Lung (tissue), 12 donors: ENCODE data around the gene CTU2. TPM values are rescaled to one million over a fixed set of nuclear protein-coding genes. Genes with fewer than 3 reads are reported as not detected.

Source experiments
- ATAC-seq: fragments of 200-7000 bp; cut with Tn5 transposase; one replicate; pipeline ENCODE4 v1.9.1; 2020; ENCODE audit warnings: moderate number of reproducible peaks; ENCODE audit not compliant: insufficient read depth, low FRiP score
- DNase-seq, 3 donors: peaks; one replicate each; pipeline ENCODE4 v3.0.0-alpha.2; 2013 to 2017
- H3K27ac ChIP-seq, 2 donors: one replicate each; pipeline ENCODE4 v1.5.1; 2013; ENCODE audit warnings: mild to moderate bottlenecking in 2 of 2, moderate library complexity in 2 of 2, control low read depth in 1 of 2, inconsistent platforms in 1 of 2, low read depth in 1 of 2, low read length in 1 of 2
- H3K27me3 ChIP-seq, 3 donors: one replicate each; pipeline ENCODE4 v1.5.1; 2013; ENCODE audit warnings: low read length in 2 of 3; ENCODE audit not compliant: control insufficient read depth in 3 of 3, insufficient read depth in 3 of 3
- H3K36me3 ChIP-seq, 4 donors: one replicate each; pipeline ENCODE4 v1.5.1; 2013; ENCODE audit warnings: low read length in 4 of 4, mild to moderate bottlenecking in 1 of 4, moderate library complexity in 1 of 4; ENCODE audit not compliant: control insufficient read depth in 4 of 4, insufficient read depth in 4 of 4
- H3K4me1 ChIP-seq, 5 donors: one replicate each; pipeline ENCODE4 v1.5.1; 2013; ENCODE audit warnings: low read length in 5 of 5, mild to moderate bottlenecking in 2 of 5, moderate library complexity in 1 of 5; ENCODE audit not compliant: control insufficient read depth in 5 of 5, insufficient read depth in 5 of 5
- H3K4me3 ChIP-seq: one replicate; pipeline ENCODE4 v1.5.1; 2013; ENCODE audit warnings: mild to moderate bottlenecking, control low read depth, moderate library complexity
- H3K9ac ChIP-seq, 2 donors: one replicate each; pipeline ENCODE4 v1.5.1; 2013; ENCODE audit warnings: low read length in 2 of 2, control low read depth in 1 of 2; ENCODE audit not compliant: insufficient read depth in 1 of 2
- H3K9me3 ChIP-seq, 4 donors: one replicate each; pipeline ENCODE4 v1.5.1; 2013; ENCODE audit warnings: low read length in 3 of 4, mild to moderate bottlenecking in 1 of 4, moderate library complexity in 1 of 4; ENCODE audit not compliant: control insufficient read depth in 4 of 4, insufficient read depth in 3 of 4
- WGBS, 2 donors: extraction: QIAGEN DNeasy Blood & Tissue Kit; methylation state at CpG; one replicate each; pipeline ENCODE4 v1.1.7; 2013; 5-methylcytosine and 5-hydroxymethylcytosine counted together
- polyA plus RNA-seq, 2 donors: library from polyadenylated mRNA; stranded (reverse); fragments of 200-250 nt; gene quantifications; one replicate each; pipeline ENCODE4 v1.2.1, GENCODE V29; 2013
- total RNA-seq, 2 donors: library from RNA; depleted of rRNA in 1 of 2; stranded (reverse); fragments of >200 nt in 1 of 2; gene quantifications; one replicate each; pipeline ENCODE4 v1.2.1, GENCODE V29; 2014 to 2021
- TF ChIP-seq, protein P1 (sequence below): IDR thresholded peaks from 2 replicates; pipeline ENCODE4 v1.5.1; 2012; ENCODE audit warnings: mild to moderate bottlenecking; ENCODE audit errors: control extremely low read depth, extremely low read depth
- donor health status: control.
- donor health status: control.
- donor health status: Bipolar disorder and iron deficiency.
- donor health status: healthy.
- donor health status: DM: yes; HTN: yes; CAD: no.

CTU2 gene
- total and polyA plus RNA-seq, 4 donors: 5.7 to 23.4 (median 18.3) TPM

DNA sequence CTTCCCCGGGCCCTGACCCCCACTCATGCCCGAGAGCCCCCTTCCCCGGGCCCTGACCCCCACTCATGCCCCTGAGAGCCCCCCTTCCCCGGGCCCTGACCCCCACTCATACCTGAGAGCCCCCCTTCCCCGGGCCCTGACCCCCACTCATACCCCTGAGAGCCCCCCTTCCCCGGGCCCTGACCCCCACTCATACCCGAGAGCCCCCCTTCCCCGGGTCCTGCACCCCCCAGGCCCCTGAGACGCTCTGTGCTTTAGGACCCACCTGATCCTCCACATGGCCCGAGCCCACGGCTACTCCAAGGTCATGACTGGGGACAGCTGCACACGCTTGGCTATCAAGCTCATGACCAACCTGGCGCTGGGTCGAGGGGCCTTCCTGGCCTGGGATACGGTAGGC is 6.8 kb downstream of the CTU2 start:
- no peak overlapping the region for H3K4me3 ChIP-seq
- 91 to 94% methylated on average over 11 to 15 of the region's 15 CpGs for WGBS, 2 donors
- no peak overlapping the region for H3K27ac ChIP-seq
- H3K27me3 ChIP-seq: no peaks in the 10 kb centered on the region
- H3K9me3 ChIP-seq: peaks cover 0 to 2% (median 0%) of the 10 kb centered on the region in 4 donors
- peaks cover 0 to 2% (median 0%) of the 10 kb centered on the region in 5 donors for H3K4me1 ChIP-seq
- ATAC-seq (no peak), DNase-seq (no peak)
- TF ChIP-seq, protein P1, sequence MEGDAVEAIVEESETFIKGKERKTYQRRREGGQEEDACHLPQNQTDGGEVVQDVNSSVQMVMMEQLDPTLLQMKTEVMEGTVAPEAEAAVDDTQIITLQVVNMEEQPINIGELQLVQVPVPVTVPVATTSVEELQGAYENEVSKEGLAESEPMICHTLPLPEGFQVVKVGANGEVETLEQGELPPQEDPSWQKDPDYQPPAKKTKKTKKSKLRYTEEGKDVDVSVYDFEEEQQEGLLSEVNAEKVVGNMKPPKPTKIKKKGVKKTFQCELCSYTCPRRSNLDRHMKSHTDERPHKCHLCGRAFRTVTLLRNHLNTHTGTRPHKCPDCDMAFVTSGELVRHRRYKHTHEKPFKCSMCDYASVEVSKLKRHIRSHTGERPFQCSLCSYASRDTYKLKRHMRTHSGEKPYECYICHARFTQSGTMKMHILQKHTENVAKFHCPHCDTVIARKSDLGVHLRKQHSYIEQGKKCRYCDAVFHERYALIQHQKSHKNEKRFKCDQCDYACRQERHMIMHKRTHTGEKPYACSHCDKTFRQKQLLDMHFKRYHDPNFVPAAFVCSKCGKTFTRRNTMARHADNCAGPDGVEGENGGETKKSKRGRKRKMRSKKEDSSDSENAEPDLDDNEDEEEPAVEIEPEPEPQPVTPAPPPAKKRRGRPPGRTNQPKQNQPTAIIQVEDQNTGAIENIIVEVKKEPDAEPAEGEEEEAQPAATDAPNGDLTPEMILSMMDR: no peak
- H3K9ac ChIP-seq: no peak overlapping the region
- peaks cover 2 to 51% (median 17%) of the 10 kb centered on the region in 4 donors for H3K36me3 ChIP-seq

DNA sequence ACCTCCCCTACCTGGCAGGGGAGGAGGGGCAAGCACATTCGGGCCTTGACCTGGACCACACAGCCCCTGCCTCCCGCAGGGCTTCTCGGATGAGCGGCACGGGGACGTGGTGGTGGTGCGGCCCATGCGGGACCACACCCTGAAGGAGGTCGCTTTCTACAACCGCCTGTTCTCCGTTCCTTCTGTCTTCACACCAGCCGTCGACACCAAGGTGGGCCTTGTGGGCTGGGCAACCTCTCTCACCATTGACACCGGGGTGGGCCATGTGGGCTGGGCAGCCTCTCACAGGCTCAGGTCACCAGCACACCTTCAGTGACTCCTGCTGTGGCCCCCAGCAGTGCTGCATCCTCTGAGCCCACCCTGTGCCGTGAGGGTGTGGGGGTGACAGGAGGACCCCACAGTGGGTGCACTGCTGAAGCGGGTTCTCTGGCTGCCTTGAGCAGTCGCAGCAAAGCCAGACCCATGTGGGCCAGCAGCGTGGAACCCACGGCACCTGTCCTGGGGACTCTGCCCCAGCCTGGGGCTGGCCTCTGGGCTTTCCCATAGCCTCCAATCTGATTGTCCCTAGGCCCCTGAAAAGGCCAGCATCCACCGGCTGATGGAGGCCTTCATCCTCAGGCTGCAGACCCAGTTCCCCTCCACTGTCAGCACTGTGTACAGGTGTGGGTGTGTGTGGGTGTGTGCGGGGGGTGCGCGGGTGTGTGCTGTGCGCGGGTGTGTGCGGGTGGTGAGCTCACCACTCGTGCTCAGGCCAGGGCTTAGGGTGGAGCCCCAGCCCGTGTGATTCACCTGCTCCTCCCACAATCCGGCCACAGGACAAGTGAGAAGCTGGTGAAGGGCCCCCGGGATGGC is 7.5 kb downstream of the CTU2 start:
- peaks cover 2 to 58% (median 19%) of the 10 kb centered on the region in 4 donors for H3K36me3 ChIP-seq
- DNase-seq: no peak
- 86 to 89% methylated on average over 30 of the region's 30 CpGs for WGBS, 2 donors

DNA sequence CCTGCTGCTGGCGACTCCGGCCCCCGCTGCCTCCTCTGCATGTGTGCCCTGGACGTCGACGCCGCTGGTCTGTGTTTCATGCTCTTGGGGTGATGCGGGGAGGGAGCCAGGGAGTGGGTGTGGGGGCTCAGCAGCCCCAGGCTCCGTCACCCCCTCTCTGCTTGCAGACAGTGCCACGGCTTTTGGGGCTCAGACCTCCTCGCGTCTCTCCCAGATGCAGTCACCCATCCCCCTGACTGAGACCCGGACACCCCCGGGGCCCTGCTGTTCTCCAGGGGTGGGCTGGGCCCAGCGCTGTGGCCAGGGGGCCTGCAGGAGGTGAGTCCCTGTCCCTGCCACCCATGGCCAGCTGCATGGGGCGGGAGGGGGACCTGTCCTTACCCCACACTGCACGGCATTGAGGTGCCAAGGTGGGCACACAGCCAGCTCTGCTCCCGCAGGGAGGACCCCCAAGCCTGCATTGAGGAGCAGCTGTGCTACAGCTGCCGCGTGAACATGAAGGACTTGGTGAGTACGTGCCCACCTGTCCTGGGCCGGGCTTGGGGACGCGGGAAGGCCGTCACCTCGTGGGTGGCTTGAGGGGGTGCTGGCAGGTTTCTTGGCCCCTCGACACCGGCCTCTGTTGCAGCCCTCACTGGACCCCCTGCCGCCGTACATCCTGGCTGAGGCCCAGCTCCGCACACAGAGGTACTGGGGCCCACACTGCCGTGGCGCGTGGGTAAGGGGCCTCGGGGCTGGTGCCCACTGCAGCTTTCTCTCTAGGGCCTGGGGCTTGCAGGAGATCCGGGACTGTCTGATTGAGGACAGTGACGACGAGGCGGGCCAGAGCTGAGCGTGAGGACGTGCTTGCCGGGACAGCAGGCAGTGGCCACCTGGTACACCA is 8.4 kb downstream of the CTU2 start:
- no peaks in the 10 kb centered on the region for H3K4me1 ChIP-seq
- H3K36me3 ChIP-seq: peaks cover 2 to 67% (median 23%) of the 10 kb centered on the region in 4 donors
- H3K27ac ChIP-seq: no peak overlapping the region
- DNase-seq: no peak
- H3K4me3 ChIP-seq: no peak overlapping the region
- WGBS, 2 donors: 88 to 89% methylated on average over 42 of the region's 42 CpGs
- TF ChIP-seq, protein P1: no peak
- no peaks in the 10 kb centered on the region for H3K9me3 ChIP-seq
- H3K27me3 ChIP-seq: no peaks in the 10 kb centered on the region
- H3K9ac ChIP-seq: no peak overlapping the region
- ATAC-seq: peak; percentile 28

More for the DNA sequence above, 7.5 kb downstream of the CTU2 start:
- Histone ChIP-seq H3K4me1 (no peaks in the 10 kb centered on the region), H3K9me3 (peaks cover 0 to 2% (median 0%) of the 10 kb centered on the region in 4 donors), H3K4me3 (no peak overlapping the region), H3K27ac (no peak overlapping the region), H3K9ac (no peak overlapping the region), H3K27me3 (no peaks in the 10 kb centered on the region)
- no peak for ATAC-seq
- TF ChIP-seq, protein P1: no peak
